SK-N-SH treated with all-trans-retinoic acid at 6 μM for 48 hours (cell line): ENCODE data around the gene PRELID3B.

Source experiments
- ARNTL ChIP-seq: fragments of 450-650 bp; formaldehyde crosslinking; IDR thresholded peaks from 2 replicates; pipeline ENCODE4 v1.5.0; 2020; ENCODE audit warnings: low read depth, mild to moderate bottlenecking, moderate library complexity, borderline replicate concordance
- BACH2 ChIP-seq: fragments of 250-450 bp; sonication (Bioruptor Pico); IDR thresholded peaks from 2 replicates; pipeline ENCODE4 v1.9.0; 2021; ENCODE audit warnings: mild to moderate bottlenecking, borderline replicate concordance
- CREB5 ChIP-seq: fragments of 250-450 bp; sonication (Bioruptor Pico); IDR thresholded peaks from 2 replicates; pipeline ENCODE4 v1.5.1; 2020; ENCODE audit warnings: low read depth, mild to moderate bottlenecking, moderate library complexity
- PATZ1 ChIP-seq: fragments of 250-450 bp; sonication (Bioruptor Pico); IDR thresholded peaks from 2 replicates; pipeline ENCODE4 v1.8.0; 2020; ENCODE audit warnings: mild to moderate bottlenecking, moderate library complexity, borderline replicate concordance
- RARB ChIP-seq: fragments of 250-450 bp; sonication (Bioruptor Pico); IDR thresholded peaks from 2 replicates; pipeline ENCODE4 v1.8.0; 2021; ENCODE audit warnings: mild to moderate bottlenecking, moderate library complexity
- SNAI2 ChIP-seq: fragments of 250-450 bp; sonication (Bioruptor Pico); IDR thresholded peaks from 2 replicates; pipeline ENCODE4 v1.5.0; 2020; ENCODE audit warnings: mild to moderate bottlenecking, moderate library complexity
- TSHZ2 ChIP-seq: fragments of 250-450 bp; sonication (Bioruptor Pico); IDR thresholded peaks from 2 replicates; pipeline ENCODE4 v1.5.0; 2020; ENCODE audit warnings: mild to moderate bottlenecking, moderate library complexity
- ZC3H10 ChIP-seq: fragments of 250-450 bp; sonication (Bioruptor Pico); IDR thresholded peaks from 2 replicates; pipeline ENCODE4 v1.5.1; 2021; ENCODE audit warnings: mild to moderate bottlenecking, moderate library complexity
- ZFP3 ChIP-seq: fragments of 250-450 bp; sonication (Bioruptor Pico); IDR thresholded peaks from 2 replicates; pipeline ENCODE4 v1.5.0; 2020; ENCODE audit warnings: mild to moderate bottlenecking, moderate library complexity
- ZNF565 ChIP-seq: fragments of 450-650 bp; formaldehyde crosslinking; conservative IDR thresholded peaks from 2 replicates; pipeline ENCODE4 v1.5.0; 2020; ENCODE audit warnings: low read depth, mild to moderate bottlenecking, moderate library complexity

- no peak for TF ChIP-seq ZC3H10 (CRISPR knock-in tag)
- TF ChIP-seq RARB: no peak
- no peak for TF ChIP-seq ZFP3
- TF ChIP-seq BACH2 (CRISPR knock-in tag): no peak
- TF ChIP-seq SNAI2 (CRISPR knock-in tag): no peak
- no peak for TF ChIP-seq TSHZ2 (CRISPR knock-in tag)
- no peak for TF ChIP-seq PATZ1 (CRISPR knock-in tag)
- no peak for TF ChIP-seq CREB5 (CRISPR knock-in tag)
- no peak for TF ChIP-seq ZNF565 (CRISPR knock-in tag)
- no peak for TF ChIP-seq ARNTL (CRISPR knock-in tag)
Observed at GRCh38 chr20:59069026-59069425, 26.4 kb upstream of the PRELID3B start.
